LNCAP (cell line): ENCODE measurements around the gene SULT1A2.
"Not testable (repeated sequence)": the region's sequence is repeated elsewhere in the genome, so short reads cannot be mapped to it uniquely, and the experiment has no call there.

Experiments
- TF ChIP-seq, protein P1 (sequence below): fragments of 450-650 bp; IDR thresholded peaks from 2 replicates; pipeline ENCODE4 v1.5.1; 2017; ENCODE audit warnings: mild to moderate bottlenecking

SULT1A2 gene

DNA sequence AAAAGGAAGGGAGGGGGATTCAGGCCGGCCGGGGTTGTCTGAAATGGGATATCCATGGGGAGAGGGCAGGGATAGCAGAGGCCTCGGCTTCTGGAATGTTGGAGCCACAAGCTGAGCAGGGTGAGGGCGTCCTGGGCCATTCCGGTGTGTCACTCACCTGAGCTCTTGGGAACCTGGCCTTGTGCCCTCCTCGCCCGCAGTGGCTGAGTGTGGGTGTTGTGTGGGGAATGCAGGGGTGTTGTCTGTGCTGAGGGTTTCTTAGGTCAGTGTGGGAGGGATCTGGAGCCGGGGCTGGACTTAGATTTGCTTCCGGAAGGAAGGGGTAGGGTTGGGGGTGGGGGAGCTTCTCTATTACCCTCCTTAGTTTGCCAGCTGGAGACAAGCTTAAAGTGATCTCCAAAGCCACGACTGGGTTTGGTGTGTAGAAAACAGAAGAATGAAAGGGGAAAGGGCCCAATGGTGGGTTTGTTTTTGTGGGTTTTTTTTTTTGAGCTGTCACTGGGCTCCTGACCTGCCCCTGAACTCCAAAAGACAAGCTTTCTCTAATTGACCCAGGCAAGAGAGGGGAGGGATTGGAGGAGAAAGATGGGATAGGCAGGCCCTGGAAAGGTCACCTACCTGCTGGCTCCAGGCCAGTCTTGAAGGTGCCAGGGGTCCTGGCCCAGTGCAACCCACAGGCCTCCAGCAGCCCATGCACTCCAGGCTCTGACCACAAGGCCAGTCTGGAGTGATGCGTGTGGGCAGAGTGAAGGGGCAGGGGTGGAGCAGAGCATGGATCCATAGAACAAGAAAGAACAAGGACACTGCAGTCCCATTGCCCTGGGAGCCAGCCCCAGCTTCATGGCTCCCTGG, at the start of gene SULT1A2:
TSS of gene SULT1A2 (minus strand) at position 211 of the 852 bp plus-strand sequence. CDS start 1,120 bp downstream, outside the sequence.
- TF ChIP-seq, protein P1, sequence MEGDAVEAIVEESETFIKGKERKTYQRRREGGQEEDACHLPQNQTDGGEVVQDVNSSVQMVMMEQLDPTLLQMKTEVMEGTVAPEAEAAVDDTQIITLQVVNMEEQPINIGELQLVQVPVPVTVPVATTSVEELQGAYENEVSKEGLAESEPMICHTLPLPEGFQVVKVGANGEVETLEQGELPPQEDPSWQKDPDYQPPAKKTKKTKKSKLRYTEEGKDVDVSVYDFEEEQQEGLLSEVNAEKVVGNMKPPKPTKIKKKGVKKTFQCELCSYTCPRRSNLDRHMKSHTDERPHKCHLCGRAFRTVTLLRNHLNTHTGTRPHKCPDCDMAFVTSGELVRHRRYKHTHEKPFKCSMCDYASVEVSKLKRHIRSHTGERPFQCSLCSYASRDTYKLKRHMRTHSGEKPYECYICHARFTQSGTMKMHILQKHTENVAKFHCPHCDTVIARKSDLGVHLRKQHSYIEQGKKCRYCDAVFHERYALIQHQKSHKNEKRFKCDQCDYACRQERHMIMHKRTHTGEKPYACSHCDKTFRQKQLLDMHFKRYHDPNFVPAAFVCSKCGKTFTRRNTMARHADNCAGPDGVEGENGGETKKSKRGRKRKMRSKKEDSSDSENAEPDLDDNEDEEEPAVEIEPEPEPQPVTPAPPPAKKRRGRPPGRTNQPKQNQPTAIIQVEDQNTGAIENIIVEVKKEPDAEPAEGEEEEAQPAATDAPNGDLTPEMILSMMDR, result no peak

DNA sequence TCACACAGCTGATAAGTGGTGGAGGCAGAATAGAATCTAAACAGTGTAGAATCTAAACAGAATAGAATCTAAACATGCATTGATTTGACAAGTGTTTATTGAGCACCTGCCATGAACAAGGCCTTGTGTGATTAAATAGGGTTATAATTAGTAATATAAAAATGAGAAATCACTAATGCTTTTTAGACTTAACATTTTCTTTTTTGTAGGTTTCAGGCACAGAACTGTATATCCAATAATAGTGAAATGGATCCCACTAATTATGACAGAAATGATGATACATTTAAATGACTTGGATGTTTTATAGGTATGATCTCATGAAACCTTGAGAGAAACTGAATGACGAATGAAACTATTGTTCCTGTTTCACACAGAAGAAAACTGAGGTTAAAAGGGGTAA, 40.9 kb upstream of the SULT1A2 start, which contains the start of gene NPIPB8:
TSS of gene NPIPB8 (plus strand) at position 301 of the 400 bp plus-strand sequence. CDS start 296 bp downstream, outside the sequence.
- TF ChIP-seq, protein P1, result not testable (repeated sequence)

DNA sequence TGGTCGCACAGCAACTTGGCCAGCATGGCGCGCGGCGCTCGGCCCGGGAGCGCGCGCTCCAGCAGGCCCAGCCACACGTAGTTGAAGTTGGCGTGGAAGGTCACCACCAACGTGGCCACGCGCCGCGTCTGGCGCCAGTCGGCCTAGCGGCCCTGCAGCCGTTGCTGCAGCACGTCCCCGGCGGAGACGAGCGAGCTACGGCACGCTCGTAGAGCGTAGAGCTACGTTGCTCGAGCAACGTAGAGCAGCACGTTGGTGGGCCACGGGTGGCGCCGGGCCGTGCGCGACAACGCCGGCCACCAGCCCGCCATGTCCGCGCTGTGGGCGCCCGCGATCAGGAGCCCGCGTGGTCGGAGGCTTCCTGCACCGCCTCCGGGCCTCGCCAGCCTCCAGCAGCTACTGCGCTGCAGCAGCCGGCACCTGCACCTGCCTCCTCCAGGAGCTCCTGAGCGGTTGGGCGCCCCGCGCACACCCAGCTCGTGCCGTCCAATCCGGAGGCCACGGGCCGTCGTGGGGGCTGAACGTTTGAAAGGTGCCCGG, 26.4 kb upstream of the SULT1A2 start:
- TF ChIP-seq, protein P1, result no peak

DNA sequence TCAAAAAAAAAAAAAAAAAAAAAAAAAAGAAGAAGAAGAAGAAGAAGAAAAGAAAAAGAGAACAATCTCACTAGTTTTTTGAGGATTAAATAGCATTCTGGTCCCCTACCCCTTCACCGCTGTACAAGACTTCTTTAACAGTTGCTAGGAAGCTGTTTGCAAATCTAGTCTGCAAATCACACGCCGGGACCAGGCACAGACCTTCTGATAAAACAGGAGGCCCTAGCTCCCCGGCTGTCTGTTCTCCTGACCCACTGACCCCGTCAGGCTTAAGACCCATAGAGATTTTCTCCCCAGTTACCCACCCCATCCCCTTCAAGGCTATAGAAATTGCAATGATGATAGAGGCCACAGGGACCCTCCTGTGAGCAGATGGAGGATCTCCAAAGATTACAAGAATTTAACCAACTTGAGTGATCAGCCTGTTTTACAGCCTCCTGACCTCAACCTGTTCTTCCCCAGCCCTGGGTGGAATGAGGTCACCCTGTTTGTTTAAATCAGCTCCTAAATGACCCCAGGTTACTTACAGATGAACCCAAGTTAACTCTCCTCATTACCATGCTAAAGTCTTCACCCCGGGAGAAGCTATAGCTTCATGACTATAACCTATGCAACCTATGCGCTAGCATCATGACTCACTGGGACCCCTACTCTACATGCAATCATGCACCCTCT, 24.8 kb upstream of the SULT1A2 start:
- TF ChIP-seq, protein P1, result no peak

DNA sequence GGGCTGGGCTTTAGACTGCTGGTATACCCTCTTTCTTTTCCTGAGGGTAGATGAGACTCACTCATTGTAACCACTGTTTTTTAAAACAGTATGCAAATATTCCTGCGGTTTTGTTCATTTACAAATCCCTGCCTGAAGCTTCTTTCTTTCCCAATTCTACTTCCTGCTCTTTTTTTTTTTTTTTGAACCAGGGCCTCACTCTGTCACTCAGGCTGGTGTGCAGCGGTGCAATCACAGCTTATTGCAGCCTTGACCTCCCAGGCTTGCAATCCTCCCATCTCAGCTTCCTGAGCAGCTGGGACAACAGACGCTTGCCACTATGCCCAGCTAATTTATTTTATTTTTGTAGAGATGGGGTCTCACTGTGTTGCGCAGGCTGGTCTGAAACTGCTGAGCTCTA, 21.0 kb upstream of the SULT1A2 start:
- TF ChIP-seq, protein P1, result no peak

DNA sequence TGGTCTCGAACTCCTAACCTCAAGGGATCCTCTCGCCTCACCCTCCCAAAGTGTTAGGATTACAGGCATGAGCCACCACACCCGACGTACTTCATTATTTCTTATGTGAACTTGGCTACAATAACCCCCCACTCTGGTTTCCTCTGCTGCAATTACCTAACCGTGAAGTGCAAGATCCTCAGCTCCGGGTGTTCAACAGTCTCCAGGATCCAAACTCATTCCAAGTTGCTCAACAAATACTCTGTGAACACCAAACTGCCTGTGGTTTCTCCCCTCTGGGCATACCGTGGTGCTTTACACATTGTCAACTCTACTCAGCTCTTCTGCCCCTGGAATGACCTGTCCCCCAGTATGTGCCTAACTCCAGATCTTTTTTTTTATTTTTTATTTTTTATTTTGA, 19.8 kb upstream of the SULT1A2 start:
- TF ChIP-seq, protein P1, result no peak

DNA sequence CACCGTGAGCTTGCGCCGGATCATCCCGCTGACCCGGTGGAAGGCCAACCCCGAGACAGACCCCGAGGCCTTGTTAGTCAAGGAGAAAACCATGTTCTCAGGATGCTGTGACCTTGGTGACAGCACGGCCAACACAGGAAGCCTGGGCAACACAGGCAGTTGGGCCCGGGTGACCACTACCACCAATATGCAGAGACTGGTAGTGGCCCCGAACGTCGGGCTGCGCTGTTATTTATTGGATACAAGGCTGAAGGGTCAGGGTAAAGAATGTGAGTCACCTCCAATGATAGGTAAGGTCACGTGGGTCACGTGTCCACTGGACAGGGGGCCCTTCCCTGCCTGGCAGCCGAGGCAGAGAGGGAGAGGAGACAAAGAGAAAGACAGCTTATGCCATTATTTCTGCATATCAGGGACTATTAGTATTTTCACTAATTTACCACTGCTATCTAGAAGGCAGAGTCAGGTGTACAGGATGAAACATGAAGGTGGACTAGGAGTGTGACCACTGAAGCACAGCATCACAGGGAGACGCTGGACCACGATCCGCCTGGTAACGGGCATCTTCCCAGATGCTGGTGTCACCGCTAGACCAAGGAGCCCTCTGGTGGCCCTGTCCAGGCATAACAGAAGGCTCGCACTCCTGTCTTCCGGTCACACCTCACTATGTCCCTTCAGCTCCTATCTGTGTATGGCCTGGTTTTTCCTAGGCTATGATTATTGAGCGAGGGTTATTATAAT, 18.8 kb upstream of the SULT1A2 start:
- TF ChIP-seq, protein P1, result peak; percentile 60
